KMS-11 (cell line): Measurements from ENCODE around the gene HMGCS1.

Source experiments
- H2AFZ ChIP-seq: fragments of 200-600 bp; sonication (generic); 2 replicates; pipeline ENCODE4 v1.6.1; 2016; ENCODE audit warnings: antibody characterized with exemption, mixed run types, low read depth
- H3K27ac ChIP-seq: fragments of 200-600 bp; sonication (generic); 2 replicates; pipeline ENCODE4 v1.6.1; 2016; ENCODE audit warnings: mild to moderate bottlenecking, mixed run types
- H3K27me3 ChIP-seq: fragments of 200-600 bp; sonication (generic); 2 replicates; pipeline ENCODE4 v1.6.1; 2017; ENCODE audit warnings: mild to moderate bottlenecking, low read depth, mixed run types, moderate library complexity; ENCODE audit not compliant: insufficient read depth
- H3K36me3 ChIP-seq: fragments of 200-600 bp; sonication (generic); 2 replicates; pipeline ENCODE4 v1.6.1; 2017; ENCODE audit warnings: mild to moderate bottlenecking, mixed run types; ENCODE audit not compliant: insufficient read depth
- H3K4me1 ChIP-seq: fragments of 200-600 bp; sonication (generic); 2 replicates; pipeline ENCODE4 v1.6.1; 2016; ENCODE audit warnings: mild to moderate bottlenecking, low read depth, mixed run types; ENCODE audit not compliant: poor library complexity, severe bottlenecking
- H3K4me2 ChIP-seq: fragments of 200-600 bp; sonication (generic); 2 replicates; pipeline ENCODE4 v1.7.0; 2016; ENCODE audit warnings: mild to moderate bottlenecking, mixed run types
- H3K4me3 ChIP-seq: fragments of 200-600 bp; sonication (generic); IDR thresholded peaks from 2 replicates; pipeline ENCODE4 v1.6.1; 2017; ENCODE audit warnings: low read depth, low read length, mixed read lengths; ENCODE audit not compliant: insufficient read depth
- H3K79me2 ChIP-seq: fragments of 200-600 bp; sonication (generic); 2 replicates; pipeline ENCODE4 v1.6.1; 2016; ENCODE audit warnings: low read depth, mixed run types; ENCODE audit not compliant: insufficient read depth
- H3K9ac ChIP-seq: fragments of 200-600 bp; sonication (generic); 2 replicates; pipeline ENCODE4 v1.6.1; 2016; ENCODE audit warnings: mild to moderate bottlenecking, mixed run types
- H4K20me1 ChIP-seq: fragments of 200-600 bp; sonication (generic); 2 replicates; pipeline ENCODE4 v1.6.1; 2016; ENCODE audit warnings: mild to moderate bottlenecking, mixed run types; ENCODE audit not compliant: insufficient read depth
- CTCF ChIP-seq: fragments of 200-600 bp; sonication (generic); conservative IDR thresholded peaks from 2 replicates; pipeline ENCODE4 v1.6.1; 2017; ENCODE audit warnings: low read depth, mild to moderate bottlenecking, antibody characterized with exemption, low read length, moderate library complexity, mixed read lengths

Gene HMGCS1

GRCh38 chr5:43348861-43349363, 35.7 kb upstream of the HMGCS1 start:
- Histone ChIP-seq H3K4me1 (no peaks in the 10 kb centered on the region), H3K36me3 (no peaks in the 10 kb centered on the region), H3K79me2 (no peaks in the 10 kb centered on the region), H3K27me3 (no peaks in the 10 kb centered on the region), H3K4me2 (no peak overlapping the region), H3K27ac (no peak overlapping the region), H3K9ac (no peak overlapping the region), H3K4me3 (no peak overlapping the region), H4K20me1 (no peaks in the 10 kb centered on the region), H2AFZ (no peak overlapping the region)
- TF ChIP-seq CTCF, result no peak

GRCh38 chr5:43348207-43348606, 35.0 kb upstream of the HMGCS1 start:
- no peak overlapping the region for H3K27ac ChIP-seq
- H3K27me3 ChIP-seq, result no peaks in the 10 kb centered on the region
- no peak overlapping the region for H3K4me3 ChIP-seq
- H2AFZ ChIP-seq, result no peak overlapping the region
- no peaks in the 10 kb centered on the region for H3K79me2 ChIP-seq
- no peak overlapping the region for H3K9ac ChIP-seq
- no peaks in the 10 kb centered on the region for H3K36me3 ChIP-seq
- no peak for TF ChIP-seq CTCF
- H3K4me1 ChIP-seq, result no peaks in the 10 kb centered on the region
- no peaks in the 10 kb centered on the region for H4K20me1 ChIP-seq
- no peak overlapping the region for H3K4me2 ChIP-seq

- Histone ChIP-seq H3K4me3 (no peak overlapping the region), H3K36me3 (no peaks in the 10 kb centered on the region), H3K4me1 (no peaks in the 10 kb centered on the region), H2AFZ (no peak overlapping the region), H3K9ac (no peak overlapping the region), H4K20me1 (no peaks in the 10 kb centered on the region), H3K79me2 (no peaks in the 10 kb centered on the region), H3K27me3 (no peaks in the 10 kb centered on the region), H3K27ac (no peak overlapping the region), H3K4me2 (no peak overlapping the region)
- TF ChIP-seq CTCF, result no peak
These were observed 25.6 kb upstream of the HMGCS1 start for GRCh38 chr5:43338862-43339261.

GRCh38 chr5:43336159-43336558, 22.9 kb upstream of the HMGCS1 start:
- Histone ChIP-seq H4K20me1 (no peaks in the 10 kb centered on the region), H3K4me2 (no peak overlapping the region), H3K4me3 (no peak overlapping the region), H3K9ac (no peak overlapping the region), H3K4me1 (no peaks in the 10 kb centered on the region), H3K27me3 (no peaks in the 10 kb centered on the region), H3K79me2 (no peaks in the 10 kb centered on the region), H3K36me3 (no peaks in the 10 kb centered on the region), H2AFZ (no peak overlapping the region), H3K27ac (no peak overlapping the region)
- TF ChIP-seq CTCF, result no peak
